Upper lobe of left lung (tissue), 4 donors: ENCODE results near the gene RAX.
"Not testable (repeated sequence)": the region's sequence is repeated elsewhere in the genome, so short reads cannot be mapped to it uniquely, and the experiment has no call there.

Source experiments
- EP300 ChIP-seq, 4 donors: sonication (generic); formaldehyde crosslinking; IDR thresholded peaks; one replicate each; pipeline ENCODE4 v1.5.1; 2017; ENCODE audit warnings: antibody characterized with exemption in 4 of 4, control low read depth in 2 of 4
- POLR2AphosphoS5 ChIP-seq, 2 donors: sonication (generic); formaldehyde crosslinking; IDR thresholded peaks; one replicate each; pipeline ENCODE4 v1.5.1; 2017; ENCODE audit warnings: antibody characterized with exemption in 2 of 2
- TF ChIP-seq, protein P1 (sequence below), 6 experiments: fragments of 450-650 bp in 4 of 6; fragments of 200-600 bp in 2 of 6; sonication (generic) in 2 of 6; IDR thresholded peaks; one replicate each; pipeline ENCODE4 v1.5.1; 2016 to 2019; ENCODE audit warnings: antibody characterized with exemption in 6 of 6

DNA sequence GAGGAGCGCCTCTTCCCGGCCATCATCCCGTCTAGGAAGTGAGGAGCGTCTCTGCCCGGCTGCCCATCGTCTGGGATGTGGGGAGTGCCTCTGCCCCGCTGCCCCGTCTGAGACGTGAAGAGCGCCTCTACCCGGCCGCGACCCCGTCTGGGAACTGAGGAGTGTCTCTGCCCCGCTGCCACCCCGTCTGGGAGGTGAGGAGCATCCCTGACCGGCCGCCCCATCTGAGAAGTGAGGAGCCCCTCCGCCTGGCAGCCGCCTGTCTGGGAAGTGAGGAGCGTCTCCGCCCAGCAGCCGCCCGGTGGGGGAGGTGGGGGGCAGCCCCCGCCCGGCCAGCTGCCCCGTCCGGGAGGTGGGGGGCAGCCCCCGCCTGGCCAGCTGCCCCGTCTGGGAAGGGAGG is 17.8 kb downstream of the RAX start:
- TF ChIP-seq, protein P1, sequence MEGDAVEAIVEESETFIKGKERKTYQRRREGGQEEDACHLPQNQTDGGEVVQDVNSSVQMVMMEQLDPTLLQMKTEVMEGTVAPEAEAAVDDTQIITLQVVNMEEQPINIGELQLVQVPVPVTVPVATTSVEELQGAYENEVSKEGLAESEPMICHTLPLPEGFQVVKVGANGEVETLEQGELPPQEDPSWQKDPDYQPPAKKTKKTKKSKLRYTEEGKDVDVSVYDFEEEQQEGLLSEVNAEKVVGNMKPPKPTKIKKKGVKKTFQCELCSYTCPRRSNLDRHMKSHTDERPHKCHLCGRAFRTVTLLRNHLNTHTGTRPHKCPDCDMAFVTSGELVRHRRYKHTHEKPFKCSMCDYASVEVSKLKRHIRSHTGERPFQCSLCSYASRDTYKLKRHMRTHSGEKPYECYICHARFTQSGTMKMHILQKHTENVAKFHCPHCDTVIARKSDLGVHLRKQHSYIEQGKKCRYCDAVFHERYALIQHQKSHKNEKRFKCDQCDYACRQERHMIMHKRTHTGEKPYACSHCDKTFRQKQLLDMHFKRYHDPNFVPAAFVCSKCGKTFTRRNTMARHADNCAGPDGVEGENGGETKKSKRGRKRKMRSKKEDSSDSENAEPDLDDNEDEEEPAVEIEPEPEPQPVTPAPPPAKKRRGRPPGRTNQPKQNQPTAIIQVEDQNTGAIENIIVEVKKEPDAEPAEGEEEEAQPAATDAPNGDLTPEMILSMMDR (IDR thresholded peaks at IDR 0.05): not testable (repeated sequence)
- not testable (repeated sequence) for TF ChIP-seq POLR2AphosphoS5, EP300 (IDR thresholded peaks at IDR 0.05)
